Liver (tissue), 9 donors: ENCODE measurements around the gene CTTNBP2. TPM values are rescaled to one million over a fixed set of nuclear protein-coding genes. Genes with fewer than 3 reads are reported as not detected.
"Not testable (repeated sequence)": the region's sequence is repeated elsewhere in the genome, so short reads cannot be mapped to it uniquely, and the experiment has no call there.

Experiments used
- DNase-seq: peaks from one replicate; pipeline ENCODE4 v3.0.0-alpha.2; 2017; ENCODE audit warnings: low spot score
- H3K27ac ChIP-seq, 2 donors: one replicate each; pipeline ENCODE4 v1.7.0; 2013; ENCODE audit warnings: inconsistent platforms in 2 of 2, low read length in 2 of 2, control low read depth in 1 of 2, low read depth in 1 of 2, mild to moderate bottlenecking in 1 of 2
- H3K27me3 ChIP-seq, 4 donors: one replicate each; pipeline versions ENCODE4 v1.6.1 to v1.7.0; 2013; ENCODE audit warnings: low read length in 3 of 4, inconsistent platforms in 1 of 4, mild to moderate bottlenecking in 1 of 4, moderate library complexity in 1 of 4; ENCODE audit not compliant: control insufficient read depth in 4 of 4, insufficient read depth in 4 of 4
- H3K36me3 ChIP-seq, 4 donors: one replicate each; pipeline versions ENCODE4 v1.6.1 to v1.7.0; 2013; ENCODE audit warnings: low read length in 3 of 4, mild to moderate bottlenecking in 3 of 4, low read depth in 1 of 4, moderate library complexity in 1 of 4; ENCODE audit not compliant: control insufficient read depth in 4 of 4, insufficient read depth in 3 of 4
- H3K4me1 ChIP-seq, 4 donors: one replicate each; pipeline versions ENCODE4 v1.6.1 to v1.7.0; 2013; ENCODE audit warnings: low read length in 3 of 4, mild to moderate bottlenecking in 3 of 4, moderate library complexity in 1 of 4; ENCODE audit not compliant: control insufficient read depth in 4 of 4, insufficient read depth in 4 of 4
- H3K4me3 ChIP-seq, 3 donors: one replicate each; pipeline versions ENCODE4 v1.6.1 to v1.7.0; 2013; ENCODE audit warnings: low read length in 3 of 3, control low read depth in 1 of 3, low read depth in 1 of 3, mild to moderate bottlenecking in 1 of 3
- H3K9ac ChIP-seq, 2 donors: one replicate each; pipeline ENCODE4 v1.7.0; 2013; ENCODE audit warnings: low read length in 2 of 2, mild to moderate bottlenecking in 2 of 2, moderate library complexity in 2 of 2, control low read depth in 1 of 2, low read depth in 1 of 2
- H3K9me3 ChIP-seq, 4 donors: one replicate each; pipeline versions ENCODE4 v1.6.1 to v1.7.0; 2013; ENCODE audit warnings: low read length in 3 of 4; ENCODE audit not compliant: control insufficient read depth in 4 of 4
- EGR1 ChIP-seq, 2 donors: IDR thresholded peaks; 2 replicates each; pipeline ENCODE4 v1.6.1; 2016 to 2018; ENCODE audit warnings: antibody characterized with exemption in 2 of 2, low read depth in 2 of 2
- FOXA1 ChIP-seq: IDR thresholded peaks from 2 replicates; pipeline ENCODE4 v1.6.1; 2016; ENCODE audit warnings: antibody characterized with exemption
- FOXA2 ChIP-seq: IDR thresholded peaks from 2 replicates; pipeline ENCODE4 v1.6.1; 2016; ENCODE audit warnings: antibody characterized with exemption
- GABPA ChIP-seq, 2 donors: IDR thresholded peaks in 1 of 2; conservative IDR thresholded peaks in 1 of 2; 2 replicates each; pipeline ENCODE4 v1.6.1; 2016; ENCODE audit warnings: antibody characterized with exemption in 2 of 2, mild to moderate bottlenecking in 1 of 2, moderate library complexity in 1 of 2
- HNF4A ChIP-seq, 2 donors: conservative IDR thresholded peaks; 2 replicates each; pipeline ENCODE4 v1.6.1; 2016; ENCODE audit warnings: antibody characterized with exemption in 2 of 2, mild to moderate bottlenecking in 2 of 2
- HNF4G ChIP-seq: IDR thresholded peaks from 2 replicates; pipeline ENCODE4 v1.6.1; 2016; ENCODE audit warnings: antibody characterized with exemption
- JUND ChIP-seq, 2 donors: IDR thresholded peaks; 2 replicates each; pipeline ENCODE4 v1.6.1; 2016; ENCODE audit warnings: antibody characterized with exemption in 2 of 2
- RAD21 ChIP-seq, 2 donors: IDR thresholded peaks; 2 replicates each; pipeline ENCODE4 v1.6.1; 2016; ENCODE audit warnings: antibody characterized with exemption in 2 of 2, mild to moderate bottlenecking in 2 of 2
- RXRA ChIP-seq, 2 donors: IDR thresholded peaks; 2 replicates each; pipeline ENCODE4 v1.6.1; 2017 to 2018; ENCODE audit warnings: antibody characterized with exemption in 2 of 2, mild to moderate bottlenecking in 1 of 2
- SP1 ChIP-seq: IDR thresholded peaks from 2 replicates; pipeline ENCODE4 v1.6.1; 2018; ENCODE audit warnings: antibody characterized with exemption, mild to moderate bottlenecking
- TAF1 ChIP-seq: conservative IDR thresholded peaks from 2 replicates; pipeline ENCODE4 v1.6.1; 2016; ENCODE audit warnings: antibody characterized with exemption, mild to moderate bottlenecking
- YY1 ChIP-seq: IDR thresholded peaks from 2 replicates; pipeline ENCODE4 v1.6.1; 2016; ENCODE audit warnings: antibody characterized with exemption, mild to moderate bottlenecking
- WGBS: extraction: QIAGEN DNeasy Blood & Tissue Kit; methylation state at CpG from one replicate; pipeline ENCODE4 v1.1.7; 2013; 5-methylcytosine and 5-hydroxymethylcytosine counted together
- polyA plus RNA-seq, 2 donors: library from polyadenylated mRNA; stranded (reverse) in 1 of 2; unstranded in 1 of 2; fragments of 200-250 nt in 1 of 2; fragments of >200 nt in 1 of 2; fragmentation: Nextera tagmentation in 1 of 2; extraction: Ambion mirVana in 1 of 2; gene quantifications; one replicate each; pipeline versions ENCODE4 v1.2.1 to v1.2.3, GENCODE V29; 2013 to 2015
- total RNA-seq, 2 donors: library from RNA; depleted of rRNA; stranded (reverse); fragments of >200 nt; gene quantifications; one replicate each; pipeline ENCODE4 v1.2.3, GENCODE V29; 2014
- TF ChIP-seq, protein P1 (sequence below): fragments of 150-350 bp; IDR thresholded peaks from 2 replicates; pipeline ENCODE4 v1.5.1; 2017; ENCODE audit warnings: improper control_type of control experiment, low read depth, low read length; ENCODE audit not compliant: missing input control
- TF ChIP-seq, protein P2 (sequence below): IDR thresholded peaks from 2 replicates; pipeline ENCODE4 v1.6.1; 2016; ENCODE audit warnings: antibody characterized with exemption
- TF ChIP-seq, protein P3 (sequence below): IDR thresholded peaks from 2 replicates; pipeline ENCODE4 v1.6.1; 2016; ENCODE audit warnings: antibody characterized with exemption, mild to moderate bottlenecking
- TF ChIP-seq, protein P4 (sequence below): IDR thresholded peaks from 2 replicates; pipeline ENCODE4 v1.6.1; 2016; ENCODE audit warnings: antibody characterized with exemption
- TF ChIP-seq, protein P5 (sequence below): IDR thresholded peaks from 2 replicates; pipeline ENCODE4 v1.6.1; 2016; ENCODE audit warnings: antibody characterized with exemption
- donor health status: healthy.
- donor health status: healthy.
- donor health status: healthy.
- donor health status: healthy.
- donor health status: healthy.

The CTTNBP2 gene
- total and polyA plus RNA-seq, 4 donors = 1.2 to 1.7 (median 1.5) TPM

DNA sequence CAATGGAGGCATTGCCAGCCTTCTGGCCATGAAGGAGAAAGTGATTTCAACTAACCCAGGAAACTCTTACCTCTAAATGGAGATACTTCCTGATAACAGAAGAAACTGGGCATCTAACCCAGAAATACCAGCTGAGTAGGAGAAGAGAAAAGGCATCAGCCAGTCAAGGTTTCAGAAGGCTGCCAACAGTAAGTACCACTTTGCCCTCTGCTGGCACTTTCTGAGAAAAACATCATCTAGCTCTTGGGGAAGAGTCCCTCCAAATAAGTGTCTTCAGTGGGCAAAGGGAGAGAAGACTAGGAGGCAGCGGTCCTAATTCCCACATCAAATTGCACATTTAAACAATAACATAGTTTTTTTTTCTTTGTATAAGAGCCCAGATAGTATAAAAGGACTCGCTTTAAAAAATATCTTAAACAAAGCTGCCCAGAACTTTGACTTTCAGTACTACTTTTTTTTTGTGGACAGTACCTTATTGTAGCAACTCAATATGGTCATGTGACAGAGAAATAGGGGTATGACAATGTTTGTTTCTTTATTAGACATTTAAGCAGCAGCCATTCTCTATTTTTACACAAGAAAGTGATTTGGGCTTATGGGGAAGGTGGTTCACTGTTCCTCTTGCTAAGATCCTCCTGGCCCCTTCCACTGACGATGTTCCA lies 157.3 kb downstream of the CTTNBP2 start:
- no peaks in the 10 kb centered on the region for H3K27me3 ChIP-seq
- H3K9ac ChIP-seq = no peak overlapping the region
- no peak for DNase-seq
- H3K27ac ChIP-seq = no peak overlapping the region
- H3K9me3 ChIP-seq = no peaks in the 10 kb centered on the region
- H3K4me1 ChIP-seq = no peaks in the 10 kb centered on the region
- WGBS = 77% methylated on average over 3 of the region's 3 CpGs
- H3K36me3 ChIP-seq = no peaks in the 10 kb centered on the region
- TF ChIP-seq YY1 (no peak), RAD21 (IDR thresholded peaks at IDR 0.05) (peak; percentile 81 to 83)
- TF ChIP-seq, protein P1, sequence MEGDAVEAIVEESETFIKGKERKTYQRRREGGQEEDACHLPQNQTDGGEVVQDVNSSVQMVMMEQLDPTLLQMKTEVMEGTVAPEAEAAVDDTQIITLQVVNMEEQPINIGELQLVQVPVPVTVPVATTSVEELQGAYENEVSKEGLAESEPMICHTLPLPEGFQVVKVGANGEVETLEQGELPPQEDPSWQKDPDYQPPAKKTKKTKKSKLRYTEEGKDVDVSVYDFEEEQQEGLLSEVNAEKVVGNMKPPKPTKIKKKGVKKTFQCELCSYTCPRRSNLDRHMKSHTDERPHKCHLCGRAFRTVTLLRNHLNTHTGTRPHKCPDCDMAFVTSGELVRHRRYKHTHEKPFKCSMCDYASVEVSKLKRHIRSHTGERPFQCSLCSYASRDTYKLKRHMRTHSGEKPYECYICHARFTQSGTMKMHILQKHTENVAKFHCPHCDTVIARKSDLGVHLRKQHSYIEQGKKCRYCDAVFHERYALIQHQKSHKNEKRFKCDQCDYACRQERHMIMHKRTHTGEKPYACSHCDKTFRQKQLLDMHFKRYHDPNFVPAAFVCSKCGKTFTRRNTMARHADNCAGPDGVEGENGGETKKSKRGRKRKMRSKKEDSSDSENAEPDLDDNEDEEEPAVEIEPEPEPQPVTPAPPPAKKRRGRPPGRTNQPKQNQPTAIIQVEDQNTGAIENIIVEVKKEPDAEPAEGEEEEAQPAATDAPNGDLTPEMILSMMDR = peak; percentile 53
- H3K4me3 ChIP-seq = no peak overlapping the region

DNA sequence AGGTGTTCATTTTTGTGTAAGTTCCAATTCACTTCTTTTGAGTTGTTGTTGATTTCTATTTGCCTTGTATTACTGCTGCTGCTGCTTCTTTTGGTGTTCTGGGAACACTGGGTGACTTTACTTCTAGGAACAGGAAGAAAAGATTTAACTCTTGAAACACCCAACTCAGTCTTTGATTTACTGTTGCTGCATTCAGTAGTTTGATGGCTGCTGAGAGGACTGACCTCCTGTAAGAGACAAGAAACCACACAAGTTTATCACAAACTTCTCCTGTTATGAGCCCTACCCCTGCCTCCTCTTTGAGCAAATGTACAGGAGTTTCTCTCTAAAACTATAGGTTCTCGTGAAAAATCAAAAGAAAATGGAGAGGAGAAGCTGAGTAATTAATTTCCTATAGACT lies 161.7 kb downstream of the CTTNBP2 start:
- Histone ChIP-seq H3K27ac (no peak overlapping the region), H3K9me3 (no peaks in the 10 kb centered on the region), H3K4me3 (no peak overlapping the region), H3K9ac (no peak overlapping the region), H3K4me1 (no peaks in the 10 kb centered on the region), H3K36me3 (no peaks in the 10 kb centered on the region), H3K27me3 (no peaks in the 10 kb centered on the region)
- TF ChIP-seq GABPA (IDR thresholded peaks at IDR 0.05 in 1 of 2, conservative IDR thresholded peaks at IDR 0.05 in 1 of 2) (no peak), JUND (IDR thresholded peaks at IDR 0.05) (no peak), EGR1 (IDR thresholded peaks at IDR 0.05; ENCODE audit: low read depth in 2 of 2) (no peak), RAD21 (IDR thresholded peaks at IDR 0.05) (no peak), RXRA (IDR thresholded peaks at IDR 0.05) (no peak), HNF4A (conservative IDR thresholded peaks at IDR 0.05) (no peak), FOXA1 (no peak), YY1 (no peak), HNF4G (no peak), TAF1 (no peak), FOXA2 (no peak), SP1 (no peak)
- TF ChIP-seq, protein P2, sequence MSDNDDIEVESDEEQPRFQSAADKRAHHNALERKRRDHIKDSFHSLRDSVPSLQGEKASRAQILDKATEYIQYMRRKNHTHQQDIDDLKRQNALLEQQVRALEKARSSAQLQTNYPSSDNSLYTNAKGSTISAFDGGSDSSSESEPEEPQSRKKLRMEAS = no peak
- TF ChIP-seq, protein P3, sequence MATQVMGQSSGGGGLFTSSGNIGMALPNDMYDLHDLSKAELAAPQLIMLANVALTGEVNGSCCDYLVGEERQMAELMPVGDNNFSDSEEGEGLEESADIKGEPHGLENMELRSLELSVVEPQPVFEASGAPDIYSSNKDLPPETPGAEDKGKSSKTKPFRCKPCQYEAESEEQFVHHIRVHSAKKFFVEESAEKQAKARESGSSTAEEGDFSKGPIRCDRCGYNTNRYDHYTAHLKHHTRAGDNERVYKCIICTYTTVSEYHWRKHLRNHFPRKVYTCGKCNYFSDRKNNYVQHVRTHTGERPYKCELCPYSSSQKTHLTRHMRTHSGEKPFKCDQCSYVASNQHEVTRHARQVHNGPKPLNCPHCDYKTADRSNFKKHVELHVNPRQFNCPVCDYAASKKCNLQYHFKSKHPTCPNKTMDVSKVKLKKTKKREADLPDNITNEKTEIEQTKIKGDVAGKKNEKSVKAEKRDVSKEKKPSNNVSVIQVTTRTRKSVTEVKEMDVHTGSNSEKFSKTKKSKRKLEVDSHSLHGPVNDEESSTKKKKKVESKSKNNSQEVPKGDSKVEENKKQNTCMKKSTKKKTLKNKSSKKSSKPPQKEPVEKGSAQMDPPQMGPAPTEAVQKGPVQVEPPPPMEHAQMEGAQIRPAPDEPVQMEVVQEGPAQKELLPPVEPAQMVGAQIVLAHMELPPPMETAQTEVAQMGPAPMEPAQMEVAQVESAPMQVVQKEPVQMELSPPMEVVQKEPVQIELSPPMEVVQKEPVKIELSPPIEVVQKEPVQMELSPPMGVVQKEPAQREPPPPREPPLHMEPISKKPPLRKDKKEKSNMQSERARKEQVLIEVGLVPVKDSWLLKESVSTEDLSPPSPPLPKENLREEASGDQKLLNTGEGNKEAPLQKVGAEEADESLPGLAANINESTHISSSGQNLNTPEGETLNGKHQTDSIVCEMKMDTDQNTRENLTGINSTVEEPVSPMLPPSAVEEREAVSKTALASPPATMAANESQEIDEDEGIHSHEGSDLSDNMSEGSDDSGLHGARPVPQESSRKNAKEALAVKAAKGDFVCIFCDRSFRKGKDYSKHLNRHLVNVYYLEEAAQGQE = no peak
- TF ChIP-seq, protein P1 = no peak
- TF ChIP-seq, protein P4, sequence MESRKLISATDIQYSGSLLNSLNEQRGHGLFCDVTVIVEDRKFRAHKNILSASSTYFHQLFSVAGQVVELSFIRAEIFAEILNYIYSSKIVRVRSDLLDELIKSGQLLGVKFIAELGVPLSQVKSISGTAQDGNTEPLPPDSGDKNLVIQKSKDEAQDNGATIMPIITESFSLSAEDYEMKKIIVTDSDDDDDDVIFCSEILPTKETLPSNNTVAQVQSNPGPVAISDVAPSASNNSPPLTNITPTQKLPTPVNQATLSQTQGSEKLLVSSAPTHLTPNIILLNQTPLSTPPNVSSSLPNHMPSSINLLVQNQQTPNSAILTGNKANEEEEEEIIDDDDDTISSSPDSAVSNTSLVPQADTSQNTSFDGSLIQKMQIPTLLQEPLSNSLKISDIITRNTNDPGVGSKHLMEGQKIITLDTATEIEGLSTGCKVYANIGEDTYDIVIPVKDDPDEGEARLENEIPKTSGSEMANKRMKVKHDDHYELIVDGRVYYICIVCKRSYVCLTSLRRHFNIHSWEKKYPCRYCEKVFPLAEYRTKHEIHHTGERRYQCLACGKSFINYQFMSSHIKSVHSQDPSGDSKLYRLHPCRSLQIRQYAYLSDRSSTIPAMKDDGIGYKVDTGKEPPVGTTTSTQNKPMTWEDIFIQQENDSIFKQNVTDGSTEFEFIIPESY = no peak
- TF ChIP-seq, protein P5, sequence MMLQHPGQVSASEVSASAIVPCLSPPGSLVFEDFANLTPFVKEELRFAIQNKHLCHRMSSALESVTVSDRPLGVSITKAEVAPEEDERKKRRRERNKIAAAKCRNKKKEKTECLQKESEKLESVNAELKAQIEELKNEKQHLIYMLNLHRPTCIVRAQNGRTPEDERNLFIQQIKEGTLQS = no peak
- no peak for DNase-seq
- WGBS = 98% methylated on average over 1 of the region's 1 CpG

DNA sequence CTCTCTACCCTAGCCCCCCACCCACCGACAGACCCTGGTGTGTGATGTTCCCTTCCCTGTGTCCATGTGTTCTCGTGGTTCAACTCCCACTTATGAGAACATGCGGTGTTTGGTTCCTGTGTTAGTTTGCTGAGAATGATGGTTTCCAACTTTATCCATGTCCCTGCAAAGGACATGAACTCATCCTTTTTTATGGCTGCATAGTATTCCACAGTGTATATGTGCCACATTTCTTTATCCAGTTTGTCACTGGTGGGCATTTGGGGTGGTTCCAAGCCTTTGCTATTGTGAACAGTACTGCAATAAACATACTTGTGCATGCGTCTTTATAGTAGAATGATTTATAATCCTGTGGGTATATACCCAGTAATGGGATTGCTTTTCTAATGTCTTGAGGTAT lies 165.1 kb downstream of the CTTNBP2 start:
- 94% methylated on average over 4 of the region's 4 CpGs for WGBS
- not testable (repeated sequence) for H3K9ac ChIP-seq, H3K9me3 ChIP-seq, H3K27me3 ChIP-seq, DNase-seq, H3K36me3 ChIP-seq, H3K4me3 ChIP-seq, H3K4me1 ChIP-seq, H3K27ac ChIP-seq
